IMR-90 (cell line): ENCODE results near the gene KLHL36. TPM values are rescaled to one million over a fixed set of nuclear protein-coding genes. Genes with fewer than 3 reads are reported as not detected.

Experiments used
- ATAC-seq: fragments of 200-7000 bp; cut with Tn5 transposase; 2 replicates; pipeline ENCODE4 v1.9.1; 2020; ENCODE audit warnings: low read depth, mild to moderate bottlenecking, moderate library complexity
- BruUV-seq: library from RNA; stranded (reverse); fragments of 400-500 nt; replicated peaks from 2 replicates; lab custom pipeline; 2021; lab: Mats Ljungman, UMichigan
- CTCF ChIA-PET: fragments of 300-600 bp; formaldehyde crosslinking; extraction: SDS; loops from one replicate; lab custom pipeline; 2021; ENCODE audit warnings: antibody characterized with exemption; lab: Yijun Ruan, JAX
- POLR2A ChIA-PET: fragments of 300-600 bp; sonication (Branson Sonifier 250); formaldehyde crosslinking; loops from one replicate; lab custom pipeline; 2022; ENCODE audit warnings: antibody characterized with exemption; ENCODE audit not compliant: unreplicated experiment; lab: Charles Lee
- DNase-seq: peaks from one replicate; pipeline ENCODE4 v3.0.0; 2013
- H2AFZ ChIP-seq: replicated peaks from 2 replicates; pipeline ENCODE3; 2013; ENCODE audit warnings: low read length, mild to moderate bottlenecking; ENCODE audit not compliant: poor library complexity
- H2AK5ac ChIP-seq: 2 replicates; pipeline ENCODE4 v1.6.1; 2013; ENCODE audit warnings: low read depth, low read length, inconsistent platforms
- H2AK9ac ChIP-seq: replicated peaks from 2 replicates; pipeline ENCODE3; 2013; ENCODE audit warnings: mild to moderate bottlenecking, low read depth, low read length, moderate library complexity; ENCODE audit not compliant: poor library complexity
- H2BK120ac ChIP-seq: 2 replicates; pipeline ENCODE4 v1.6.1; 2013; ENCODE audit warnings: low read depth, low read length, inconsistent platforms
- H2BK15ac ChIP-seq: 3 replicates; pipeline ENCODE4 v1.6.1; 2013; ENCODE audit warnings: low read depth, low read length, inconsistent platforms
- H2BK20ac ChIP-seq: 2 replicates; pipeline ENCODE4 v1.6.1; 2013; ENCODE audit warnings: low read depth, mild to moderate bottlenecking, inconsistent platforms, low read length, moderate library complexity
- H2BK5ac ChIP-seq: 2 replicates; pipeline ENCODE4 v1.6.1; 2013; ENCODE audit warnings: mild to moderate bottlenecking, low read depth, low read length, inconsistent platforms; ENCODE audit not compliant: poor library complexity, severe bottlenecking
- H3K14ac ChIP-seq: replicated peaks from 2 replicates; pipeline ENCODE4 v1.6.1; 2013; ENCODE audit warnings: low read depth, low read length, inconsistent platforms
- H3K18ac ChIP-seq: 2 replicates; pipeline ENCODE4 v1.6.1; 2013; ENCODE audit warnings: low read depth, low read length, control low read depth
- H3K23ac ChIP-seq: 2 replicates; pipeline ENCODE4 v1.6.1; 2013; ENCODE audit warnings: low read depth, low read length, inconsistent platforms
- H3K27ac ChIP-seq: 2 replicates; pipeline ENCODE4 v1.5.1; 2013; ENCODE audit warnings: mild to moderate bottlenecking, control low read depth, low read length; ENCODE audit not compliant: insufficient read depth
- H3K27me3 ChIP-seq: 2 replicates; pipeline ENCODE4 v1.6.1; 2013; ENCODE audit warnings: low read length; ENCODE audit not compliant: control insufficient read depth, insufficient read depth
- H3K36me3 ChIP-seq: 2 replicates; pipeline ENCODE4 v1.6.1; 2013; ENCODE audit warnings: low read length, mixed read lengths; ENCODE audit not compliant: control insufficient read depth, insufficient read depth
- H3K4ac ChIP-seq: 2 replicates; pipeline ENCODE4 v1.6.1; 2013; ENCODE audit warnings: low read depth, low read length, inconsistent platforms
- H3K4me1 ChIP-seq: 2 replicates; pipeline ENCODE4 v1.6.1; 2013; ENCODE audit warnings: low read length, mixed read lengths; ENCODE audit not compliant: control insufficient read depth, insufficient read depth
- H3K4me2 ChIP-seq: 2 replicates; pipeline ENCODE4 v1.6.1; 2013; ENCODE audit warnings: low read depth, mild to moderate bottlenecking, control low read depth, low read length, moderate library complexity
- H3K4me3 ChIP-seq: 2 replicates; pipeline ENCODE4 v1.5.1; 2013; ENCODE audit warnings: low read depth, mild to moderate bottlenecking, control low read depth, low read length, moderate library complexity; ENCODE audit not compliant: insufficient read depth
- H3K56ac ChIP-seq: 2 replicates; pipeline ENCODE4 v1.6.1; 2013; ENCODE audit warnings: low read length, inconsistent platforms; ENCODE audit not compliant: insufficient read depth; ENCODE audit errors: extremely low read depth
- H3K79me1 ChIP-seq, 2 experiments: 2 replicates each; pipeline ENCODE4 v1.6.1; 2013; ENCODE audit warnings: low read length in 2 of 2, inconsistent platforms in 1 of 2, low read depth in 1 of 2
- H3K9ac ChIP-seq: 2 replicates; pipeline ENCODE4 v1.6.1; 2013; ENCODE audit warnings: low read depth, low read length, control low read depth
- H3K9me1 ChIP-seq: 2 replicates; pipeline ENCODE4 v1.6.1; 2013; ENCODE audit warnings: low read length, inconsistent platforms; ENCODE audit not compliant: insufficient read depth
- H3K9me3 ChIP-seq: 2 replicates; pipeline ENCODE4 v1.6.1; 2013; ENCODE audit warnings: low read length; ENCODE audit not compliant: control insufficient read depth, insufficient read depth
- H4K20me1 ChIP-seq: 2 replicates; pipeline ENCODE4 v1.6.1; 2013; ENCODE audit warnings: low read length, inconsistent platforms; ENCODE audit not compliant: insufficient read depth
- H4K5ac ChIP-seq: 2 replicates; pipeline ENCODE4 v1.6.1; 2013; ENCODE audit warnings: mild to moderate bottlenecking, low read depth, low read length, control low read depth
- H4K8ac ChIP-seq, 2 experiments: 2 replicates each; pipeline ENCODE4 v1.6.1; 2013; ENCODE audit warnings: low read depth in 2 of 2, low read length in 2 of 2, control low read depth in 1 of 2, inconsistent platforms in 1 of 2
- H4K91ac ChIP-seq: 2 replicates; pipeline ENCODE4 v1.6.1; 2013; ENCODE audit warnings: low read depth, low read length, inconsistent platforms; ENCODE audit not compliant: insufficient read depth
- BHLHE40 ChIP-seq: fragments of 150-350 bp; IDR thresholded peaks from 2 replicates; pipeline ENCODE4 v1.6.1; 2016; ENCODE audit warnings: mild to moderate bottlenecking, low read depth, low read length
- CHD1 ChIP-seq: IDR thresholded peaks from 2 replicates; pipeline ENCODE4 v1.6.1; 2012; ENCODE audit warnings: low read depth, low read length, improper control_type of control experiment
- CTCF ChIP-seq: conservative IDR thresholded peaks from 2 replicates; pipeline ENCODE4 v1.5.1; 2012; ENCODE audit warnings: mild to moderate bottlenecking, low read depth, low read length, improper control_type of control experiment
- ELK1 ChIP-seq: fragments of 150-350 bp; IDR thresholded peaks from 2 replicates; pipeline ENCODE4 v1.6.1; 2016; ENCODE audit warnings: low read depth, mild to moderate bottlenecking, low read length, moderate library complexity, borderline replicate concordance
- FOS ChIP-seq: fragments of 150-350 bp; IDR thresholded peaks from 2 replicates; pipeline ENCODE4 v1.6.1; 2016; ENCODE audit warnings: low read depth, low read length
- MAFK ChIP-seq: IDR thresholded peaks from 2 replicates; pipeline ENCODE4 v1.6.1; 2012; ENCODE audit warnings: low read depth, low read length, improper control_type of control experiment
- MXI1 ChIP-seq: IDR thresholded peaks from 2 replicates; pipeline ENCODE4 v1.6.1; 2012; ENCODE audit warnings: low read depth, mild to moderate bottlenecking, low read length, moderate library complexity, borderline replicate concordance
- NFE2L2 ChIP-seq: fragments of 150-350 bp; IDR thresholded peaks from 2 replicates; pipeline ENCODE4 v1.6.1; 2016; ENCODE audit warnings: low read depth, mild to moderate bottlenecking, low read length
- POLR2A ChIP-seq: IDR thresholded peaks from 2 replicates; pipeline ENCODE4 v1.6.1; 2012; ENCODE audit warnings: mild to moderate bottlenecking, low read depth, low read length
- RAD21 ChIP-seq: IDR thresholded peaks from 2 replicates; pipeline ENCODE4 v1.6.1; 2012; ENCODE audit warnings: low read length, improper control_type of control experiment
- RCOR1 ChIP-seq: IDR thresholded peaks from 2 replicates; pipeline ENCODE4 v1.6.1; 2012; ENCODE audit warnings: mild to moderate bottlenecking, low read length, improper control_type of control experiment; ENCODE audit not compliant: insufficient replicate concordance
- RFX5 ChIP-seq: IDR thresholded peaks from 2 replicates; pipeline ENCODE4 v1.8.0; 2012; ENCODE audit warnings: low read depth, mild to moderate bottlenecking, low read length, moderate library complexity
- SMC3 ChIP-seq: fragments of 150-350 bp; IDR thresholded peaks from 2 replicates; pipeline ENCODE4 v1.6.1; 2016; ENCODE audit warnings: low read depth, mild to moderate bottlenecking, antibody characterized with exemption, low read length, moderate library complexity
- WGBS, 2 experiments: methylation state at CpG; one replicate each; pipeline versions ENCODE4 v1.1.5 to v1.1.7; 2013; ENCODE audit warnings: missing lambda C conversion rate in 2 of 2; ENCODE audit not compliant: insufficient read length in 1 of 2; ENCODE audit errors: extremely low coverage in 2 of 2; 5-methylcytosine and 5-hydroxymethylcytosine counted together
- dilution Hi-C: fragments of 300-500 bp; cut with HindIII; formaldehyde crosslinking; loops from one replicate; pipeline ENCODE4 v1.14.3; 2018; ENCODE audit warnings: low sequenced_read_pairs; ENCODE audit not compliant: unreplicated experiment
- in situ Hi-C: fragments of 300-500 bp; cut with MboI; formaldehyde crosslinking; loops from 3 replicates; pipeline ENCODE4 v1.14.3; 2019; ENCODE audit warnings: low sequenced_read_pairs, inconsistent platforms, mixed read lengths
- intact Hi-C: fragments of 100-400 bp; cut with micrococcal nuclease; formaldehyde crosslinking; loops from 2 replicates; pipeline ENCODE4 v1.10.0; 2022
- polyA plus RNA-seq, 3 experiments: library from polyadenylated mRNA; depleted of rRNA; stranded (reverse); fragments of >200 nt; gene quantifications; 2 replicates each; pipeline ENCODE4 v1.2.3, GENCODE V29; 2012; ENCODE audit warnings: low replicate concordance in 1 of 3
- total RNA-seq: library from RNA; depleted of rRNA; stranded (reverse); fragments of >200 nt; gene quantifications from 2 replicates; pipeline ENCODE4 v1.2.3, GENCODE V29; 2012
- TF ChIP-seq, protein P1 (sequence below): fragments of 150-350 bp; IDR thresholded peaks from 2 replicates; pipeline ENCODE4 v1.6.1; 2017; ENCODE audit warnings: mild to moderate bottlenecking, antibody characterized with exemption, low read length, low read depth

Gene KLHL36
- total and polyA plus RNA-seq, 2 of the 4 experiments (the other 2 are of a cell fraction): 45.9 to 46.3 TPM

GRCh38 chr16:84603140-84603816 is 45.0 kb upstream of the KLHL36 start:
- peak overlapping the region; percentile 97 for H2AK5ac ChIP-seq
- peak overlapping the region; percentile 87 for H3K14ac ChIP-seq
- H2BK20ac ChIP-seq: peak overlapping the region; percentile 56; the same call in 1 of the 2 replicates
- H2BK15ac ChIP-seq: peak overlapping the region; percentile 89; the same call in 2 of the 3 replicates
- peaks cover 96% of the 10 kb centered on the region for H4K20me1 ChIP-seq
- ChIA-PET POLR2A (no interaction called here), CTCF (interaction anchor here (0.6 kb wide), 1 partner anchor 313 kb away, joined by 3 read pairs; no protein-coding TSS in a partner anchor)
- peak overlapping the region; percentile 90 for H2BK5ac ChIP-seq
- H3K27me3 ChIP-seq: no peaks in the 10 kb centered on the region
- peaks cover 21% of the 10 kb centered on the region for H3K9me1 ChIP-seq
- H2AFZ ChIP-seq: peak overlapping the region; percentile 80
- peak overlapping the region; percentile 85 for H4K91ac ChIP-seq
- peak overlapping the region; percentile 87 for H3K27ac ChIP-seq
- peak overlapping the region; percentile 93 for H2AK9ac ChIP-seq
- peaks cover 4% of the 10 kb centered on the region; the same call in 1 of the 2 replicates for H3K9me3 ChIP-seq
- H2BK120ac ChIP-seq: peak overlapping the region; percentile 78
- peaks cover 8 to 81% of the 10 kb centered on the region in 2 experiments; a peak in 3 of 4 replicates for H3K79me1 ChIP-seq
- 21% methylated on average over 15 of the region's 23 CpGs; no CpG with 5 or more reads in 1 of the 2 experiments for WGBS, 2 experiments
- peak overlapping the region; percentile 76 for H4K5ac ChIP-seq
- peak overlapping the region in 1 of 2 experiments; percentile 84; a peak in 1 of 4 replicates for H4K8ac ChIP-seq
- BruUV-seq: no TSS peak
- intact Hi-C loops (loop anchor here (2.0 kb wide), 1 partner anchor 16 kb away; the partner anchor contains the start of gene COTL1), dilution Hi-C loops (no loop called here), in situ Hi-C loops (no loop called here)
- peak overlapping the region; percentile 62 for H3K18ac ChIP-seq
- peaks cover 38% of the 10 kb centered on the region for H3K4me1 ChIP-seq
- H3K4ac ChIP-seq: peak overlapping the region; percentile 91
- H3K56ac ChIP-seq: no peak overlapping the region
- H3K9ac ChIP-seq: peak overlapping the region; percentile 47
- ATAC-seq (peak; percentile 72), DNase-seq (peak; percentile 99)
- peak overlapping the region; percentile 91 for H3K23ac ChIP-seq
- peak overlapping the region; percentile 80 for H3K4me2 ChIP-seq
- H3K4me3 ChIP-seq: peak overlapping the region; percentile 13; the same call in 1 of the 2 replicates
- peaks cover 16% of the 10 kb centered on the region for H3K36me3 ChIP-seq
- TF ChIP-seq CTCF (0 out of 2 replicates have a peak, but pooled peaks have one; percentile 2), FOS (peak; percentile 96), NFE2L2 (peak; percentile 72; the same call in 1 of the 2 replicates), RFX5 (no peak), RCOR1 (no peak), CHD1 (no peak), RAD21 (peak; percentile 15; the same call in 1 of the 2 replicates), MXI1 (peak; percentile 78), ELK1 (no peak), POLR2A (no peak), MAFK (0 out of 2 replicates have a peak, but pooled peaks have one; percentile 27), BHLHE40 (no peak), SMC3 (no peak)
- TF ChIP-seq, protein P1, sequence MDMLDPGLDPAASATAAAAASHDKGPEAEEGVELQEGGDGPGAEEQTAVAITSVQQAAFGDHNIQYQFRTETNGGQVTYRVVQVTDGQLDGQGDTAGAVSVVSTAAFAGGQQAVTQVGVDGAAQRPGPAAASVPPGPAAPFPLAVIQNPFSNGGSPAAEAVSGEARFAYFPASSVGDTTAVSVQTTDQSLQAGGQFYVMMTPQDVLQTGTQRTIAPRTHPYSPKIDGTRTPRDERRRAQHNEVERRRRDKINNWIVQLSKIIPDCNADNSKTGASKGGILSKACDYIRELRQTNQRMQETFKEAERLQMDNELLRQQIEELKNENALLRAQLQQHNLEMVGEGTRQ: peak; percentile 76
